Effector memory CD4-positive, alpha-beta T cell (primary cell): ENCODE data around the gene TRIP6.
"Not testable (repeated sequence)": the region's sequence is repeated elsewhere in the genome, so short reads cannot be mapped to it uniquely, and the experiment has no call there.

Experiments
- DNase-seq, 3 donors: peaks; one replicate each; pipeline ENCODE4 v3.0.0-alpha.2; 2020
- H3K27ac ChIP-seq: 2 replicates; pipeline ENCODE4 v1.7.0; 2013; ENCODE audit warnings: mild to moderate bottlenecking, low read length, moderate library complexity; ENCODE audit not compliant: insufficient read depth, poor library complexity, severe bottlenecking
- H3K27me3 ChIP-seq: replicated peaks from 2 replicates; pipeline ENCODE4 v1.7.0; 2013; ENCODE audit warnings: mild to moderate bottlenecking, low read length; ENCODE audit not compliant: insufficient read depth, control insufficient read depth, poor library complexity, severe bottlenecking
- H3K36me3 ChIP-seq: 2 replicates; pipeline ENCODE4 v1.7.0; 2013; ENCODE audit warnings: mild to moderate bottlenecking, low read length, moderate library complexity; ENCODE audit not compliant: control insufficient read depth, insufficient read depth
- H3K4me1 ChIP-seq: 2 replicates; pipeline ENCODE4 v1.7.0; 2013; ENCODE audit warnings: low read length, mild to moderate bottlenecking; ENCODE audit not compliant: control insufficient read depth, insufficient read depth, poor library complexity, severe bottlenecking
- H3K4me3 ChIP-seq: 2 replicates; pipeline ENCODE4 v1.7.0; 2013; ENCODE audit warnings: low read length, low read depth, mild to moderate bottlenecking; ENCODE audit not compliant: insufficient read depth, poor library complexity, severe bottlenecking
- H3K9me3 ChIP-seq: 2 replicates; pipeline ENCODE4 v1.7.0; 2013; ENCODE audit warnings: mild to moderate bottlenecking, low read length, moderate library complexity; ENCODE audit not compliant: control insufficient read depth

Gene TRIP6

GRCh38 chr7:100896732-100897608 is 29.8 kb downstream of the TRIP6 start:
- peak overlapping the region; percentile 36 for H3K4me3 ChIP-seq
- no peak overlapping the region for H3K27ac ChIP-seq
- DNase-seq: peak; percentile 36 to 47 (median 38)
- H3K4me1 ChIP-seq: peaks cover 22% of the 10 kb centered on the region
- no peaks in the 10 kb centered on the region for H3K36me3 ChIP-seq
- H3K9me3 ChIP-seq: no peaks in the 10 kb centered on the region
- H3K27me3 ChIP-seq: peaks cover 32% of the 10 kb centered on the region

DNA sequence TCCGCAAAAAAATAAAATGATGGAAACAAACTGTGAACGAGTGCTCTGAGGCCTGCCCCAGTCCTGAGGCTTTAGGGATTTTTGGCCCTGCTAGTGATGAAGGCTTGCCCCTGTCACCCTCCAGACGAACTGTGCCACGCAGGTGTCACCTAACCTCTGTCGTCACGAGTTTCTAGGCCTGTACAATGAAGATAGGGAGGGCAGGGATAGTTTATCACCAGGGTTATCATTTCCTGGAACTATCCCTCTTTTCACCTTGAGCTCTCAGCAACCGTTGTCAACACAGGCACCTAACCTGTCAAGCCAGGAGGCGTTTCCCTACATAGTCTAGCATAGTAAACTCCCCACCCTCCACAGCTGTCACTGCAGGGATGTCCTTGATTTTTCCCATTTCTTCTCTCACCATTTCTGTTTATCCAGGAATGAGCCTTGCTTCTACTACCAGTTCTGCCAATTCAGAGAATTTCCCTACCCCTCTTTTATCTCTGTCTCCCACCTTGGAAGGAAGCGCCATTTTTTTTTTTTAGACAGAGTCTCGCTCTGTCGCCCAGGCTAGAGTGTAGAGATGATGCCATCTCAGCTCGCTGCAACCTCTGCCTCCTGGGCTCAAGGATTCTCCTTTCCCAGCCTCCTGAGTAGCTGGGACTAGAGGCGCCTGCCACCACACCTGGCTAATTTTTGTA is 30.7 kb downstream of the TRIP6 start:
- no peak for DNase-seq
- Histone ChIP-seq H3K4me3 (no peak overlapping the region), H3K27ac (no peak overlapping the region), H3K4me1 (peaks cover 22% of the 10 kb centered on the region), H3K36me3 (no peaks in the 10 kb centered on the region), H3K27me3 (peaks cover 29% of the 10 kb centered on the region), H3K9me3 (no peaks in the 10 kb centered on the region)

GRCh38 chr7:100899432-100899831 is 32.2 kb downstream of the TRIP6 start:
- H3K27me3 ChIP-seq: peaks cover 29% of the 10 kb centered on the region
- DNase-seq: no peak
- no peak overlapping the region for H3K4me3 ChIP-seq
- no peak overlapping the region for H3K27ac ChIP-seq
- no peaks in the 10 kb centered on the region for H3K9me3 ChIP-seq
- H3K4me1 ChIP-seq: peaks cover 22% of the 10 kb centered on the region
- H3K36me3 ChIP-seq: no peaks in the 10 kb centered on the region

DNA sequence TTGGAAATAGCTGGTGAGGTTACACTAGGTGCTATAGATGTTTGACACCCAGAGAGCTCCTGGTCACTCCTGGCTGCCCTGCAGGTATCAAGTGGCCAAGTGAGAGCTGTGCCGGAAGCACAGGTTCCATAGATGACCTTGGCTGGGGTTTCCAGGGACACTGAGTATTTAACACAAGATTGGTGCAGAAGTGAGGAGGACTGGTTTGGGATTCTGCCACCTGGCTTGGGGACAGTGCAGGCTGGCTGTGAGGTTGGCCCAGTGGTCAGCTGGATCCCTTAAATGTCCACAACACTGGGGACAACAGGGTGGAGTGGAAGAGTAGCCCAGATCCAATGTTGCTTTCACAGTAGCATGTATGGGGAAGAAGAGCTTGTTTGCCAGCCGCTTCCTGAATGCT is 33.8 kb downstream of the TRIP6 start:
- Histone ChIP-seq H3K4me1 (peaks cover 11% of the 10 kb centered on the region), H3K27ac (no peak overlapping the region), H3K36me3 (no peaks in the 10 kb centered on the region), H3K9me3 (no peaks in the 10 kb centered on the region), H3K27me3 (peaks cover 17% of the 10 kb centered on the region), H3K4me3 (no peak overlapping the region)
- no peak for DNase-seq

DNA sequence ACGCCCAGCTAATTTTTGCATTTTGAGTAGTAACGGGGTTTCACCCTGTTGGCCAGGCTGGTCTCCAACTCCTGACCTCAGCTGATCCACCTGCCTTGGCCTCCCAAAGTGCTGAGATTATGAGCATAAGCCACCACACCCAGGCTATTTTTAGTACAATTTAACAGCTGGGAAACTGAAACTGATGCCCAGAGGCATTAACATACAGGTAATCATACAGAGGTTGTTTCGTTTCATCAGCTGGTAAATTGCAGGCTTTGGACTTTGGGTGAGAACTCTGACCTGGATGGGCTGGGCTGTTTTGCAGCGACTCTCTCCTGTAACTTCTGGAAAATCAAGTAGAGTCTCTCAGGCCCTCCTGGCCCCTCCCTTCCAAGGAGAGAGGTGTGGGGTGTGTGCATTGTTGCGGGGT is 34.7 kb downstream of the TRIP6 start:
- Histone ChIP-seq H3K27ac (no peak overlapping the region), H3K4me3 (no peak overlapping the region), H3K9me3 (no peaks in the 10 kb centered on the region), H3K27me3 (peaks cover 10% of the 10 kb centered on the region), H3K4me1 (peaks cover 4% of the 10 kb centered on the region), H3K36me3 (no peaks in the 10 kb centered on the region)
- DNase-seq: no peak

DNA sequence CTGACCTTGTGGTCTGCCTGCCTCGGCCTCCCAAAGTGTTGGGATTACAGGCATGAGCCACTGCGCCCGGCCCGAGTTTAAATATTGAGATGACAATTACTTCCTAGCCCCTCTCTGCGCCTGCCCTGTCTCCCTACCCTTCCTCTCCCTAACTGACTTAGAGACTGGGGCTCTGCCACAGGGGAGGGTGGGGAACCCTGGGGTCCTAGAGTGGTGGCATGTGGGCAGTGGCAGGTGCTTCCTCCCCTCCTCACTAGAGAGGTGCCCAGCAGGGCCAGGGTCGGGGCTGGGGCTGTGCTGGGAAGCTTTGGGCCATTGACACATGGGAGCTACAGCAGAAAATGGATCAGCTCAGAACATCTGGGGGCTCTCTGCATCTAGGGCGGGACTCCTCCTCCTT is 35.5 kb downstream of the TRIP6 start:
- DNase-seq: no peak
- H3K27me3 ChIP-seq: peaks cover 3% of the 10 kb centered on the region

GRCh38 chr7:100908512-100908911 is 41.3 kb downstream of the TRIP6 start:
- no peaks in the 10 kb centered on the region for H3K27me3 ChIP-seq
- H3K4me3 ChIP-seq: no peak overlapping the region
- no peak for DNase-seq
- no peaks in the 10 kb centered on the region for H3K36me3 ChIP-seq
- no peaks in the 10 kb centered on the region for H3K4me1 ChIP-seq
- H3K9me3 ChIP-seq: no peaks in the 10 kb centered on the region
- H3K27ac ChIP-seq: no peak overlapping the region

More for the DNA sequence above, 35.5 kb downstream of the TRIP6 start:
- Histone ChIP-seq H3K4me1 (no peaks in the 10 kb centered on the region), H3K9me3 (no peaks in the 10 kb centered on the region), H3K27ac (no peak overlapping the region), H3K36me3 (no peaks in the 10 kb centered on the region), H3K4me3 (no peak overlapping the region)

DNA sequence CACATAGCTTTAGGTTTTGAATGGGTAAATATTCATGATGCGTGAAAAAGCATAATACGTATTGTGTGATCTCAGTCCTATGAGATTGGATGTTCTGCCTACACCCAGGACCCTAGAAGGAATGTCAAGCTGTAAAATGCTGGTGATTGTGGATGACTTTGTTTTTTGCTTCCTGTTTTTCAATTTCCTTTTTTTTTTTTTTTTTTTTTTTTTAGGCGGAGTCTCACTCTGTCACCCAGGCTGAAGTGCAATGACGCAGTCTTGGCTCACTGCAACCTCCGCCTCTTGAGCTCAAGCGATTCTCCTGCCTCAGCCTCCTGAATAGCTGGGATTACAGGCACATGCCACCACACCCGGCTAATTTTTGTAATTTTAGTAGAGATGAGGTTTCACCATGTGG is 43.3 kb downstream of the TRIP6 start:
- not testable (repeated sequence) for H3K27me3 ChIP-seq, DNase-seq, H3K36me3 ChIP-seq, H3K4me3 ChIP-seq, H3K4me1 ChIP-seq, H3K27ac ChIP-seq, H3K9me3 ChIP-seq

GRCh38 chr7:100911484-100911883 is 44.3 kb downstream of the TRIP6 start:
- Histone ChIP-seq H3K4me1 (no peaks in the 10 kb centered on the region), H3K27ac (no peak overlapping the region), H3K36me3 (no peaks in the 10 kb centered on the region), H3K27me3 (no peaks in the 10 kb centered on the region), H3K9me3 (no peaks in the 10 kb centered on the region), H3K4me3 (no peak overlapping the region)
- DNase-seq: no peak

- no peak overlapping the region for H3K27ac ChIP-seq
- DNase-seq: no peak
Observed at GRCh38 chr7:100914208-100914878, 47.2 kb downstream of the TRIP6 start.

More at GRCh38 chr7:100914208-100914878, 47.2 kb downstream of the TRIP6 start:
- Histone ChIP-seq H3K9me3 (no peaks in the 10 kb centered on the region), H3K4me1 (no peaks in the 10 kb centered on the region), H3K36me3 (no peaks in the 10 kb centered on the region), H3K27me3 (no peaks in the 10 kb centered on the region), H3K4me3 (no peak overlapping the region)
